ENCODE results near the gene PCOLCE2. TPM values are rescaled to one million over a fixed set of nuclear protein-coding genes. Genes with fewer than 3 reads are reported as not detected.
"Not testable (repeated sequence)": the region's sequence is repeated elsewhere in the genome, so short reads cannot be mapped to it uniquely, and the experiment has no call there.

The PCOLCE2 gene
- total RNA-seq, 3 donors from 2014 or later (not counting 1 experiment from before 2014, with no cell fraction given) = not detected

- H3K36me3 ChIP-seq (ENCODE audit: control insufficient read depth, insufficient read depth, low read length) = no peaks in the 10 kb centered on the region
- DNase-seq = no peak
- Mint-ChIP-seq H3K4me3 (peak overlapping the region; percentile 59), H3K27ac (no peak overlapping the region), H3K9me3 (no peaks in the 10 kb centered on the region), H3K36me3 (no peaks in the 10 kb centered on the region), H3K27me3 (ENCODE audit: low read depth in 2 of 2) (peaks cover 38 to 63% of the 10 kb centered on the region in 2 donors), H3K4me1 (peaks cover 6 to 11% of the 10 kb centered on the region in 2 donors)
- no peak for TF ChIP-seq CTCF (IDR thresholded peaks at IDR 0.05)
- WGBS (ENCODE audit: insufficient coverage) = 2% methylated on average over 14 of the region's 14 CpGs
- no peak overlapping the region for H3K4me3 ChIP-seq (ENCODE audit: low read length)
- H3K27ac ChIP-seq (ENCODE audit: low read length) = no peak overlapping the region
- no peaks in the 10 kb centered on the region for H3K9me3 ChIP-seq (ENCODE audit: control insufficient read depth, insufficient read depth, low read length)
- intact Hi-C loops (cut with micrococcal nuclease) = no loop called here
- H3K4me1 ChIP-seq (ENCODE audit: control insufficient read depth, insufficient read depth, low read length) = peaks cover 4% of the 10 kb centered on the region
- no peak for ATAC-seq
- peaks cover 24% of the 10 kb centered on the region for H3K27me3 ChIP-seq (ENCODE audit: control insufficient read depth, insufficient read depth, low read length)
These were observed 793 bp downstream of the PCOLCE2 start for GRCh38 chr3:142888099-142888480.

GRCh38 chr3:142886940-142887339, 1.9 kb downstream of the PCOLCE2 start:
- Histone ChIP-seq H3K9me3 (ENCODE audit: control insufficient read depth, insufficient read depth, low read length) (no peaks in the 10 kb centered on the region), H3K27me3 (ENCODE audit: control insufficient read depth, insufficient read depth, low read length) (peaks cover 24% of the 10 kb centered on the region), H3K4me1 (ENCODE audit: control insufficient read depth, insufficient read depth, low read length) (peaks cover 4% of the 10 kb centered on the region), H3K27ac (ENCODE audit: low read length) (no peak overlapping the region), H3K4me3 (ENCODE audit: low read length) (no peak overlapping the region), H3K36me3 (ENCODE audit: control insufficient read depth, insufficient read depth, low read length) (no peaks in the 10 kb centered on the region)
- no peak for TF ChIP-seq CTCF (IDR thresholded peaks at IDR 0.05)
- Mint-ChIP-seq H3K9me3 (no peaks in the 10 kb centered on the region), H3K4me1 (peaks cover 6 to 11% of the 10 kb centered on the region in 2 donors), H3K27ac (no peak overlapping the region), H3K36me3 (no peaks in the 10 kb centered on the region), H3K4me3 (no peak overlapping the region), H3K27me3 (ENCODE audit: low read depth in 2 of 2) (peaks cover 34 to 63% of the 10 kb centered on the region in 2 donors)
- WGBS (ENCODE audit: insufficient coverage) = 62% methylated on average over 2 of the region's 2 CpGs
- intact Hi-C loops (cut with micrococcal nuclease) = no loop called here
- DNase-seq (no peak), ATAC-seq (no peak)

GRCh38 chr3:142886021-142886420, 2.9 kb downstream of the PCOLCE2 start:
- H3K4me1 Mint-ChIP-seq = peaks cover 6 to 11% of the 10 kb centered on the region in 2 donors
- WGBS (ENCODE audit: insufficient coverage) = 88% methylated on average over 6 of the region's 7 CpGs
- no peak for TF ChIP-seq CTCF (IDR thresholded peaks at IDR 0.05)
- H3K27me3 Mint-ChIP-seq (ENCODE audit: low read depth in 2 of 2) = peaks cover 30 to 55% of the 10 kb centered on the region in 2 donors
- peaks cover 4% of the 10 kb centered on the region for H3K4me1 ChIP-seq (ENCODE audit: control insufficient read depth, insufficient read depth, low read length)
- ATAC-seq (no peak), DNase-seq (no peak)
- peaks cover 24% of the 10 kb centered on the region for H3K27me3 ChIP-seq (ENCODE audit: control insufficient read depth, insufficient read depth, low read length)
- no peak overlapping the region for H3K4me3 ChIP-seq (ENCODE audit: low read length)
- no peaks in the 10 kb centered on the region for H3K9me3 Mint-ChIP-seq
- no peaks in the 10 kb centered on the region for H3K9me3 ChIP-seq (ENCODE audit: control insufficient read depth, insufficient read depth, low read length)
- no peak overlapping the region for H3K27ac ChIP-seq (ENCODE audit: low read length)
- intact Hi-C loops (cut with micrococcal nuclease) = no loop called here
- no peaks in the 10 kb centered on the region for H3K36me3 Mint-ChIP-seq
- H3K4me3 Mint-ChIP-seq = no peak overlapping the region
- no peaks in the 10 kb centered on the region for H3K36me3 ChIP-seq (ENCODE audit: control insufficient read depth, insufficient read depth, low read length)
- H3K27ac Mint-ChIP-seq = no peak overlapping the region

- H3K27ac ChIP-seq (ENCODE audit: low read length) = no peak overlapping the region
- no peak overlapping the region for H3K4me3 ChIP-seq (ENCODE audit: low read length)
- Mint-ChIP-seq H3K27me3 (ENCODE audit: low read depth in 2 of 2) (peaks cover 23 to 46% of the 10 kb centered on the region in 2 donors), H3K4me1 (peaks cover 6 to 10% of the 10 kb centered on the region in 2 donors), H3K27ac (no peak overlapping the region), H3K9me3 (no peaks in the 10 kb centered on the region), H3K36me3 (no peaks in the 10 kb centered on the region), H3K4me3 (no peak overlapping the region)
- intact Hi-C loops (cut with micrococcal nuclease) = no loop called here
- H3K36me3 ChIP-seq (ENCODE audit: control insufficient read depth, insufficient read depth, low read length) = no peaks in the 10 kb centered on the region
- DNase-seq (no peak), ATAC-seq (no peak)
- H3K27me3 ChIP-seq (ENCODE audit: control insufficient read depth, insufficient read depth, low read length) = peaks cover 19% of the 10 kb centered on the region
- H3K9me3 ChIP-seq (ENCODE audit: control insufficient read depth, insufficient read depth, low read length) = no peaks in the 10 kb centered on the region
- TF ChIP-seq CTCF (IDR thresholded peaks at IDR 0.05) = no peak
- H3K4me1 ChIP-seq (ENCODE audit: control insufficient read depth, insufficient read depth, low read length) = peaks cover 4% of the 10 kb centered on the region
- 88% methylated on average over 1 of the region's 1 CpG for WGBS (ENCODE audit: insufficient coverage)
These were observed 4.4 kb downstream of the PCOLCE2 start for GRCh38 chr3:142884531-142884930.

GRCh38 chr3:142883534-142883933, 5.3 kb downstream of the PCOLCE2 start:
- H3K36me3 Mint-ChIP-seq; H3K4me1 ChIP-seq (ENCODE audit: control insufficient read depth, insufficient read depth, low read length); H3K9me3 ChIP-seq (ENCODE audit: control insufficient read depth, insufficient read depth, low read length); H3K4me1 Mint-ChIP-seq; DNase-seq; H3K9me3 Mint-ChIP-seq; H3K4me3 ChIP-seq (ENCODE audit: low read length); H3K27ac ChIP-seq (ENCODE audit: low read length); intact Hi-C loops (cut with micrococcal nuclease); ATAC-seq; H3K36me3 ChIP-seq (ENCODE audit: control insufficient read depth, insufficient read depth, low read length); H3K27ac Mint-ChIP-seq; H3K4me3 Mint-ChIP-seq: not testable (repeated sequence)
- peaks cover 21 to 41% of the 10 kb centered on the region in 2 donors for H3K27me3 Mint-ChIP-seq (ENCODE audit: low read depth in 2 of 2)
- WGBS (ENCODE audit: insufficient coverage) = 74% methylated on average over 6 of the region's 8 CpGs
- peaks cover 13% of the 10 kb centered on the region for H3K27me3 ChIP-seq (ENCODE audit: control insufficient read depth, insufficient read depth, low read length)

Data from natural killer cell (primary cell).